Stimulated activated CD4-positive, alpha-beta T cell treated with anti-CD3 and anti-CD28 coated beads, Interleukin-15, amount 100 ng/mL, for 48 hours (primary cell): ENCODE data around the gene MTHFSD.

ENCODE experiments used
- DNase-seq, 2 donors: peaks; one replicate each; pipeline ENCODE4 v3.0.0-alpha.2; 2020; ENCODE audit warnings: low read depth in 2 of 2

The MTHFSD gene

DNA sequence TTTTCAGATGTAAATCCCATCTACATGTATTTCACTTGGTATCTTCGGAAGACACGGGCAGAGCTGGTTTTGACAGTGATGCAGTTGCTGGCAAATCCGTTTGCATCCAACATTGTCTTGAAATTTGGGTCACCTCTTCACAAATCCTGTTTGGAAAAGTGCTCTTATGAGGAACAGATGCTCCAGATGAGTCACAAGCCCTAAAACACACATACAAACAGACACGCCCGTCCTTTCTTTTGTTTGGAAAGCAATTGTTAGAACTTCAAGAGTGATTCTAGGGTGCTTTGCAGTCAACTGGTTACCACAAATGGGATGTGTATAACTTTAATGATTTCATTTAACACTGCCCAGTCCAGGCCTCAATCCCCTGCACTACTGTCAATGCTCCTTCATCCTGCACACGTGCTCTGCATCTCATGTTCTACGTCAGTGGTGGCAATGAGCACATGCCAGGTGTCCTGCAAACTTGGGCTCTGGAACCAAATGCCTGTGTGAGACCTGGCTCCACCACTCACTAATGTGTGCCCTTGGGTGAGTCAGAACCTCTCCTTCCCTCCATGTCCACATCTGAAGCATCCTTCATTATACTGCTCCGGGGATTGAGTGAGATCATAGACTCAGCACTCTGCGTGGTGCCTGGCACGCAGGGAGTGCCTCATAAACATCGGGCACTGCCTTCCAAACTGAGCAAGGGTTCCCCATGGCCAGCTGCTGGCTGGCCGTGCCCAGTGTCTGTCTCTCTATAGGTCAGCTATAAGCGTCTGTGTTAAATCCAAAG is 64.0 kb downstream of the MTHFSD start:
- DNase-seq: no peak

- no peak for DNase-seq
These were observed 69.3 kb downstream of the MTHFSD start for GRCh38 chr16:86485746-86486145.

DNA sequence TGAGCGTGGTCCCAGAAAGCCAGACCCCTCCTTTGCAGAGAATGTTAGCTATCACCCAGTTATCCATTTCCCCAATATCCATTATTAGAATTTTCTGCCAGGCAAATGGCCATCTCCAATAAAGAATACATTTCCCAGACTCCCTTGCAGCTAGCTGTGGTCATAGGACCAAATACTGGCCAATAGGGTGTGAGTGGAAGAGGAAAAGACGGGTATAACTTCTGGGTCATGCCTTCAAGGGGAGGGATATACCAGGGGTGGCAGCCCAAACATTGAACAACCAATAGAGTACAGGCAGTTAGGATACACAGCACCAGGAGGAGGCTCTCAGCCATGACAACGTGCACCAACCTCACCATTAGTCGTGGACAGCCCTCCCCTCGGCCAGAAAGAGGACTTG is 70.8 kb downstream of the MTHFSD start:
- DNase-seq: no peak

- DNase-seq: no peak
These were observed 73.4 kb downstream of the MTHFSD start for GRCh38 chr16:86481607-86482006.

- no peak for DNase-seq
These were observed 74.6 kb downstream of the MTHFSD start for GRCh38 chr16:86480444-86480843.
